Cerebellar nuclear complex (tissue), 1 donor: ENCODE measurements around the gene LRFN5.
"Not testable (repeated sequence)": the region's sequence is repeated elsewhere in the genome, so short reads cannot be mapped to it uniquely, and the experiment has no call there.

Source experiments
- DNase-seq, 2 experiments: peaks; one replicate each; lab custom pipeline; 2025; lab: John Stamatoyannopoulos, UW

LRFN5 gene

GRCh38 chr14:41606532-41607303 is at the start of gene LRFN5:
TSS of gene LRFN5 (plus strand) at chr14:41606876.
- no peak for DNase-seq

DNA sequence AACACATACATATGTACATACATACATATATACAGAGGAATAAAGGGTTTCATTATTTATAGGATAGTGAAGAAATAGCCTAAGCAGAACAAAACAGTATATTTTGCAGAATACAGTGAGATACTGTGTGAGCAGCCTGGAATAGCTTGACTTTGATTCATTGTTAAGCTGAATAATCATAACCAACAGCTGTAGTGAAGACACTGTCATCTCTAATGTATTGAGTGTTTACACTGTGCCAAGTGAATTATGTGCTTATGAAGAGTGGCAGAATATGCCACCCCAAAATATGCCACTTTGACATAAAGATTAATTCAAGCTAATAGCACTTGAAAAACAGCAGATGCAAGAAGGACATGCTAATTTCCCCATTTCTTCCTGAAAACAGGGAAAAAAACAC is 48.2 kb upstream of the LRFN5 start:
- no peak for DNase-seq

- DNase-seq = not testable (repeated sequence)
These were observed 39.8 kb upstream of the LRFN5 start for GRCh38 chr14:41566864-41567263.

DNA sequence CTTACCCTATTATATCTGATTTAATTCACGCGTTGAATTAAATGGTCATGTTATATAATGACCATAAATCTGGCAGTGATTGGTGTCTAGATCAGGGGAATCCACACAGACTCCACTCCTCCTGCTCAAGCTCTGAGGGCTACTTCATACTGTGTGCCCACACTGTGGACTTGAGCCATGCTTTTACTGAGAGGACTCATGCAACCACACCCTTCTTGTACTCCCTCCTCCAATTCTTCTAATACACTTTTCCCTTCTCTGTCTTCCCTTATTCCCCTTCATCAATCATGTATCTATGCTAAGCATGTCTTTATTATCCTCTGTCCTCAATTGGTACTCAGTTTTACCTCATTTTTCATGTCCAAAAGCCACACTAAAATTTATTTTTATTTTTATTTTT is 37.7 kb upstream of the LRFN5 start:
- DNase-seq = no peak

DNA sequence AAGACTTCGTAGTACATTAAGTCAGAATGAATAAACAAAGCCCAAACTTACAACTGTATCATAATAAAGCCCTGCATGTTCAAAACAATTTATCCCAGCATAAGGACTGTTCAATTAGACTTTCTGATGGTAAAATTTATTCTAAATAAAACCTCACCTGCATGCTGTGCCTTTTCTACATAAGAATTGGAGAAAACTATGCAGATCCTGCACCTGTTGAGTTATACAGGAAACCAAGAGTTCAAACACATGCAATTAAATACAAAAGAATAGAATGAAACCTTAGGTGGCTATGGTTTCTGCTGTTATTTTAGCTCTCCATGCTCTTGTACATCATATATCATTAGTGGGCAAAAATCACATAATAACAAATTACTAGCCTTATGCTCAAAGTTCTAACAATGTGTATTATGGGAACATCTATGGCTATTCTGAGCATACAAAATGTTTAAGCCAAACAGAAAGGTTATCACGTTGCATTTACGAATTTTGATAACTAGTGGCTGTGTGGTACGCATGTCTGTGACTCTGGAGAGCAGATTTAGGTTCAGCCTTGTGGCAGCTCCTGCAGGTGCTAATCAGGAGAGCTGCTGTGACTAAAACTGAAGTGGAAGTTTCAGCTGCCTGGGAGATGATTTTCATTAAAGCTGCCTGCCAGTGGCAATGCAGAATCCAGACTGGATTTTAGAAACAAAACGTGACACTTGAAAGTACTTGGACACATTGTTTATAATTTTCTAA is 36.1 kb upstream of the LRFN5 start:
- no peak for DNase-seq

GRCh38 chr14:41586237-41586636 is 20.4 kb upstream of the LRFN5 start:
- DNase-seq = no peak

- DNase-seq = no peak
These were observed 9.0 kb upstream of the LRFN5 start for GRCh38 chr14:41597647-41598046.

DNA sequence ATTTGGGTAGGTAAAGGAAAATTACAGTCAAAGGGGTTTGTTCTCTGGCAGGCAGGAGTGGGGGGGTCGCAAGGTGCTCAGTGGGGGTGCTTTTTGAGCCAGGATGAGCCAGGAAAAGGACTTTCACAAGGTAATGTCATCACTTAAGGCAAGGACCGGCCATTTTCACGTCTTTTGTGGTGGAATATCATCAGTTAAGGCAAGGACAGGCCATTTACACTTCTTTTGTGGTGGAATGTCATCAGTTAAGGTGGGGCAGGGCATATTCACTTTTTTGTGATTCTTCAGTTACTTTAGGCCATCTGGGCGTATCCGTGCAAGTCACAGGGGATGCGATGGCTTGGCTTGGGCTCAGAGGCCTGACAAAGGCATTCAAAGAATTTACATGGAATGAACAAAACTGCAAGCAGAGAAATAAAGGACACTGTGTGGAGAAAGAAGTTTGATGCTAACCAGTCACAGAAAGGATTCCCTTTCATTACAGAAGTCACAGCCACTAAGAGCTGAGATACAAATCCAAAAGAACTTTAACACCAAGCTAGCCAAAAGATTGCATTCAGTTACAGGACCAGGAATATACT is 6.8 kb upstream of the LRFN5 start:
- DNase-seq = not testable (repeated sequence)

DNA sequence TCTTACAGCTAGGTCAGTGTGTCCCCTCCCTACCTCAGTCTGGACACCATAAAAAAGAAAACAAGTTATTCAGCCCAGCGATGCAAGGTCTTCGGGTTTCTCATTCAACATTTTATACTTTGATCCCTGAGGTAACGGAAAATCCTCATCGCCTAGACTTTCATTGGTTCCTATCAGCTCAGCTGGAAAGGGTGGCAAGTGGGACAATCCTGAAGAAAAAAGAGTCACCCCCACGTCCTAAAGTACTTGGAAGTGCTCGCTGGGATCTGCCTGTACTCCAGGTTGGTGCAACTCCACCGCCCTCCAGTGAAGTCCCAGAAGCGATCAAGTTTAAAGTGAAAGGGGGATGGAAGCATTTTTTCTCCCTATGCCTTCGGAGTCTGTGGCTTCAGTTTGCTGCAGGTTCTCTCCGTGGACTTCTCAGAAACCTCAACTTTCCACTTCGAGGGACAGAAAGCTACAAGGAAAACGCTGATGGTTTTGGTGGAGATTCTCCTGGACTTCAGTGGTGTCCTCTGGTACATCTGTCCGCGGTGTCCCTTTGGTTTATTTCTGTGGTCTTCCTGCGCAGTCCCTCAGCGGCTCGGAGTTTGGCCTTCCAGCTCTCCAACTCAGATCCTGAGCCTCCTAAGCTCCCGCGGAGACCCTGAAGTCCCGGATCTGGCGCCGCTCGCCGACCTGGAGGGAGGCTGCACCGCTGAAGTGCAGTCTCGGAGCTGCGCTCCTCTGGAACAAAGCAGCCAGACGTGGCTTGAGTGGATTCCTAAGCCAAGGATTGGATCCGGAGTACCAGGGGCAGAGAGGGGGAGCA is 1.8 kb upstream of the LRFN5 start:
- DNase-seq = no peak

DNA sequence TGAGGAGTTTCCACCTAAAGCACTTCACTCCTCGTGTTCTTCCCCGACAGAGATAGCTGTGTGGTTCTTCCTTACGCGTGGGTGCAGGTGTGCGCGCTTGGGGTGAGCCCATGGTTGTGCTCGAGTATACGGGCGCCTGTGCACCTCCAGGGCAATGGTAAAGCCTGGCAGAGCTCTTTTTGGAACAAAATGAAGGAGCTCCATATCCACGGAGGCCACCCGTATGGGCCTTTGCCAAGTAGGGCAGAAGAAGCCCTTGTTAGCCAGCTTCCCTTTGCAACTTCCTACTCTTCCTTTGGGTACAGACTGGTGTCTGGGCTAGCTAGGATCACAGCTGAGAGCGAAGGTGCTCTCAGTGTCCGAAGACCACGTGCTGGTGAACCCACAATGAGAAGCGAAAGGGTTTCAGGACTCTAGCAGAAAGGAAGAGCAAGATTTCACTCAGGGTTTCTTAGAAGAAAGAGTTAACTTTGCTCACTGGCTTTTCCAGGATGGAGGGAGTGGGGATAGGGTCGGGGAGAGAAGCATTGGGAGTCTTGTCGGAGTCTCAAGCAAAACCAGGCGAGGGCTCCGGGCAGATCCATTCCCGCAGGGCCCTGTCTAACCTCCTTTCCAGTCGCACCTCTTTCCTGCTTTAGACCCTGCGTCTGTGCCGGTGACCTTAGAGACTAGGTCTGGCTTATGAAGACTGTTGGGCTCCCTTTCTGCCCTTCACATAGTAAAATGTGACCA is 960 bp upstream of the LRFN5 start:
- no peak for DNase-seq

GRCh38 chr14:41606282-41606531 is 469 bp upstream of the LRFN5 start:
- DNase-seq = no peak

- no peak for DNase-seq
These were observed 664 bp downstream of the LRFN5 start for GRCh38 chr14:41607304-41607775.

GRCh38 chr14:41607966-41608663 is 1.4 kb downstream of the LRFN5 start:
- DNase-seq = no peak

DNA sequence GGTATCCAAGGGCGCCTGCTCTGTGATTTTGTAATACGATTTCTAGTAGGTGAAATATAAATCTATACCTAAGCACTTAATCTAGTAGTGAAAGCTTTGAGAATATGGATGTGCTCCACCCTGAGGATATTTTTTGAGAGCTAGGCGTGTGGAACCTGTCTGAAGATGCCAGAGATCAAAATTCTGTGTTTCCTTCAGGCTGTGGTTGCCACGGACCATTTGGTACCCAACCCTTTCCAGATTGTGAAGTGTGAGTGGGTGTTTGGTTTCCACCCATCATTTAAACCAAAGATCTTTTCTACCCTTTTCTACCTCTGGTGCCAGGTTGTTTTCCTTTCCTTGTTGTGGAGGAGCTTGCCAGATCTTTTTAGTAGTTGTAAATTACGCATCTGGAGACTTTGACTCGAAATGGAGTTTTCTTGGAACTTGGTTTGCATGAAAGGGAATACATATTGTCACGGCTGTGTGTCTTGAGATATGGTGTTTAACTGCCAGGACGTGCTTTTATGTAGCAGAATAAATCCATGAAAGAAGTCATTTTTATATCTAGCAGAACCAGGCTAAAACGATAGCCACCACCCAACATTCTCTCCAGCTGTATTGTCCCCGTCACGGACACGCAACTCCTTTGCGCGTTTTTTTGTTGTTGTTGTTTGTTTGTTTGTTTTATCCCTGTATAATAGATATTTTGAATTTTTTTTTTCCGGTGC is 2.2 kb downstream of the LRFN5 start:
- DNase-seq = no peak

GRCh38 chr14:41609704-41610183 is 3.1 kb downstream of the LRFN5 start:
- no peak for DNase-seq

GRCh38 chr14:41615011-41615595 is 8.4 kb downstream of the LRFN5 start:
- DNase-seq = no peak

DNA sequence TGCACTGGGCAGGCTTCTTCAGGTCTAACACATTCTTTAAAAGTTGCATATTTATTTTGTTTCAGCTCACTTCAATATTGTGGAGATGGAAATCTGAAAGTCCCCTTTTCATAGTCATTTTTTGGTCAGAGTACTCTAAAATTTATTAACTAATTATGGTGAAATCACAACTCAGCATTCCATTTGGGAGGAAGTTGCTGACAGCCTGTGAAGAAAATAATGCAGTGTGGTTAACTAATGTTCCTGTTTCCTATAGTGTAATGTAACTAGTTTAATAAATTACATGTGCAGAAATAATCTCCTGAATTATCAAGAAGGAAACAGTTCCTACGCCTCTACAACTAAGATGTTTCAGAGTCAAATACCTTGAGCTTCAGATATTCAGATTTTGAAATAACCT is 17.1 kb downstream of the LRFN5 start:
- no peak for DNase-seq

DNA sequence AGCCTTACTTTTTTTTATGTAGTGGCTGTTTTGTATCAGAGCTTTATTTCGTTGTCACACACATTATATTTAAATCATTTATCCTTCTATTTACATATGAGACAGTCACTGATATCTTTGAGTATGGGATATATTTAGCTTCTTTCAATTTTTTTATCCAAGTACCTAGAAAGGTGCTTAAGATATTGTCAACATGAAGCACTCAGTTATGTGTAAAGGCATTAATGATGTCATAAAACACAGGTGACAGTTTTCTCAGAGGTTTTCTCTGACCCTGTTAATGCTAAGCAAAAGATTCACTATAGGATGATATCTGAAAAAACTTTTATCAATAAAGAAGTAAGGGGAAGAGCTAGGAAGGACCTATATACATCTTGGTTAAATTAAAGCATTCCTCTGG is 23.2 kb downstream of the LRFN5 start:
- no peak for DNase-seq

- DNase-seq = no peak
These were observed 27.6 kb downstream of the LRFN5 start for GRCh38 chr14:41634286-41634685.
